IMR-90 (cell line): ENCODE data around the gene PBXIP1. TPM values are rescaled to one million over a fixed set of nuclear protein-coding genes. Genes with fewer than 3 reads are reported as not detected.
"Not testable (repeated sequence)": the region's sequence is repeated elsewhere in the genome, so short reads cannot be mapped to it uniquely, and the experiment has no call there.

Experiments used
- ATAC-seq: fragments of 200-7000 bp; cut with Tn5 transposase; 2 replicates; pipeline ENCODE4 v1.9.1; 2020; ENCODE audit warnings: low read depth, mild to moderate bottlenecking, moderate library complexity
- BruUV-seq: library from RNA; stranded (reverse); fragments of 400-500 nt; replicated peaks from 2 replicates; lab custom pipeline; 2021; lab: Mats Ljungman, UMichigan
- CTCF ChIA-PET: fragments of 300-600 bp; formaldehyde crosslinking; extraction: SDS; loops from one replicate; lab custom pipeline; 2021; ENCODE audit warnings: antibody characterized with exemption; lab: Yijun Ruan, JAX
- POLR2A ChIA-PET: fragments of 300-600 bp; sonication (Branson Sonifier 250); formaldehyde crosslinking; loops from one replicate; lab custom pipeline; 2022; ENCODE audit warnings: antibody characterized with exemption; ENCODE audit not compliant: unreplicated experiment; lab: Charles Lee
- DNase-seq: peaks from one replicate; pipeline ENCODE4 v3.0.0; 2013
- H2AFZ ChIP-seq: replicated peaks from 2 replicates; pipeline ENCODE3; 2013; ENCODE audit warnings: low read length, mild to moderate bottlenecking; ENCODE audit not compliant: poor library complexity
- H2AK5ac ChIP-seq: 2 replicates; pipeline ENCODE4 v1.6.1; 2013; ENCODE audit warnings: low read depth, low read length, inconsistent platforms
- H2AK9ac ChIP-seq: replicated peaks from 2 replicates; pipeline ENCODE3; 2013; ENCODE audit warnings: mild to moderate bottlenecking, low read depth, low read length, moderate library complexity; ENCODE audit not compliant: poor library complexity
- H2BK120ac ChIP-seq: 2 replicates; pipeline ENCODE4 v1.6.1; 2013; ENCODE audit warnings: low read depth, low read length, inconsistent platforms
- H2BK15ac ChIP-seq: 3 replicates; pipeline ENCODE4 v1.6.1; 2013; ENCODE audit warnings: low read depth, low read length, inconsistent platforms
- H2BK20ac ChIP-seq: 2 replicates; pipeline ENCODE4 v1.6.1; 2013; ENCODE audit warnings: low read depth, mild to moderate bottlenecking, inconsistent platforms, low read length, moderate library complexity
- H2BK5ac ChIP-seq: 2 replicates; pipeline ENCODE4 v1.6.1; 2013; ENCODE audit warnings: mild to moderate bottlenecking, low read depth, low read length, inconsistent platforms; ENCODE audit not compliant: poor library complexity, severe bottlenecking
- H3K14ac ChIP-seq: replicated peaks from 2 replicates; pipeline ENCODE4 v1.6.1; 2013; ENCODE audit warnings: low read depth, low read length, inconsistent platforms
- H3K18ac ChIP-seq: 2 replicates; pipeline ENCODE4 v1.6.1; 2013; ENCODE audit warnings: low read depth, low read length, control low read depth
- H3K23ac ChIP-seq: 2 replicates; pipeline ENCODE4 v1.6.1; 2013; ENCODE audit warnings: low read depth, low read length, inconsistent platforms
- H3K27ac ChIP-seq: 2 replicates; pipeline ENCODE4 v1.5.1; 2013; ENCODE audit warnings: mild to moderate bottlenecking, control low read depth, low read length; ENCODE audit not compliant: insufficient read depth
- H3K27me3 ChIP-seq: 2 replicates; pipeline ENCODE4 v1.6.1; 2013; ENCODE audit warnings: low read length; ENCODE audit not compliant: control insufficient read depth, insufficient read depth
- H3K36me3 ChIP-seq: 2 replicates; pipeline ENCODE4 v1.6.1; 2013; ENCODE audit warnings: low read length, mixed read lengths; ENCODE audit not compliant: control insufficient read depth, insufficient read depth
- H3K4ac ChIP-seq: 2 replicates; pipeline ENCODE4 v1.6.1; 2013; ENCODE audit warnings: low read depth, low read length, inconsistent platforms
- H3K4me1 ChIP-seq: 2 replicates; pipeline ENCODE4 v1.6.1; 2013; ENCODE audit warnings: low read length, mixed read lengths; ENCODE audit not compliant: control insufficient read depth, insufficient read depth
- H3K4me2 ChIP-seq: 2 replicates; pipeline ENCODE4 v1.6.1; 2013; ENCODE audit warnings: low read depth, mild to moderate bottlenecking, control low read depth, low read length, moderate library complexity
- H3K4me3 ChIP-seq: 2 replicates; pipeline ENCODE4 v1.5.1; 2013; ENCODE audit warnings: low read depth, mild to moderate bottlenecking, control low read depth, low read length, moderate library complexity; ENCODE audit not compliant: insufficient read depth
- H3K56ac ChIP-seq: 2 replicates; pipeline ENCODE4 v1.6.1; 2013; ENCODE audit warnings: low read length, inconsistent platforms; ENCODE audit not compliant: insufficient read depth; ENCODE audit errors: extremely low read depth
- H3K79me1 ChIP-seq, 2 experiments: 2 replicates each; pipeline ENCODE4 v1.6.1; 2013; ENCODE audit warnings: low read length in 2 of 2, inconsistent platforms in 1 of 2, low read depth in 1 of 2
- H3K9ac ChIP-seq: 2 replicates; pipeline ENCODE4 v1.6.1; 2013; ENCODE audit warnings: low read depth, low read length, control low read depth
- H3K9me1 ChIP-seq: 2 replicates; pipeline ENCODE4 v1.6.1; 2013; ENCODE audit warnings: low read length, inconsistent platforms; ENCODE audit not compliant: insufficient read depth
- H3K9me3 ChIP-seq: 2 replicates; pipeline ENCODE4 v1.6.1; 2013; ENCODE audit warnings: low read length; ENCODE audit not compliant: control insufficient read depth, insufficient read depth
- H4K20me1 ChIP-seq: 2 replicates; pipeline ENCODE4 v1.6.1; 2013; ENCODE audit warnings: low read length, inconsistent platforms; ENCODE audit not compliant: insufficient read depth
- H4K5ac ChIP-seq: 2 replicates; pipeline ENCODE4 v1.6.1; 2013; ENCODE audit warnings: mild to moderate bottlenecking, low read depth, low read length, control low read depth
- H4K8ac ChIP-seq, 2 experiments: 2 replicates each; pipeline ENCODE4 v1.6.1; 2013; ENCODE audit warnings: low read depth in 2 of 2, low read length in 2 of 2, control low read depth in 1 of 2, inconsistent platforms in 1 of 2
- H4K91ac ChIP-seq: 2 replicates; pipeline ENCODE4 v1.6.1; 2013; ENCODE audit warnings: low read depth, low read length, inconsistent platforms; ENCODE audit not compliant: insufficient read depth
- WGBS, 2 experiments: methylation state at CpG; one replicate each; pipeline versions ENCODE4 v1.1.5 to v1.1.7; 2013; ENCODE audit warnings: missing lambda C conversion rate in 2 of 2; ENCODE audit not compliant: insufficient read length in 1 of 2; ENCODE audit errors: extremely low coverage in 2 of 2; 5-methylcytosine and 5-hydroxymethylcytosine counted together
- dilution Hi-C: fragments of 300-500 bp; cut with HindIII; formaldehyde crosslinking; loops from one replicate; pipeline ENCODE4 v1.14.3; 2018; ENCODE audit warnings: low sequenced_read_pairs; ENCODE audit not compliant: unreplicated experiment
- in situ Hi-C: fragments of 300-500 bp; cut with MboI; formaldehyde crosslinking; loops from 3 replicates; pipeline ENCODE4 v1.14.3; 2019; ENCODE audit warnings: low sequenced_read_pairs, inconsistent platforms, mixed read lengths
- intact Hi-C: fragments of 100-400 bp; cut with micrococcal nuclease; formaldehyde crosslinking; loops from 2 replicates; pipeline ENCODE4 v1.10.0; 2022
- polyA plus RNA-seq, 3 experiments: library from polyadenylated mRNA; depleted of rRNA; stranded (reverse); fragments of >200 nt; gene quantifications; 2 replicates each; pipeline ENCODE4 v1.2.3, GENCODE V29; 2012; ENCODE audit warnings: low replicate concordance in 1 of 3
- total RNA-seq: library from RNA; depleted of rRNA; stranded (reverse); fragments of >200 nt; gene quantifications from 2 replicates; pipeline ENCODE4 v1.2.3, GENCODE V29; 2012

The PBXIP1 gene
- total and polyA plus RNA-seq, 2 of the 4 experiments (the other 2 are of a cell fraction): 28.3 to 44.2 TPM

- no CpG with 5 or more reads among the region's 3 CpGs for WGBS, 2 experiments
- H3K9ac ChIP-seq, H3K4ac ChIP-seq, DNase-seq, H3K14ac ChIP-seq, H3K27ac ChIP-seq, H3K4me3 ChIP-seq, H2AFZ ChIP-seq, H2BK20ac ChIP-seq, CTCF ChIA-PET, H4K5ac ChIP-seq, H4K91ac ChIP-seq, H2BK5ac ChIP-seq, dilution Hi-C loops, H2BK120ac ChIP-seq, H3K4me1 ChIP-seq, H2AK9ac ChIP-seq, H3K18ac ChIP-seq, H3K79me1 ChIP-seq, POLR2A ChIA-PET, H3K9me1 ChIP-seq, H2BK15ac ChIP-seq, H3K4me2 ChIP-seq, H3K23ac ChIP-seq, H3K56ac ChIP-seq, intact Hi-C loops, ATAC-seq, H4K8ac ChIP-seq, in situ Hi-C loops, H4K20me1 ChIP-seq, H2AK5ac ChIP-seq, H3K36me3 ChIP-seq, BruUV-seq: not testable (repeated sequence)
- peaks cover 18% of the 10 kb centered on the region for H3K9me3 ChIP-seq
- peaks cover 33% of the 10 kb centered on the region for H3K27me3 ChIP-seq
Measured at GRCh38 chr1:154908129-154908528, 47.8 kb downstream of the PBXIP1 start.
